ENCODE results near the gene CDRT4.
"Not testable (repeated sequence)": the region's sequence is repeated elsewhere in the genome, so short reads cannot be mapped to it uniquely, and the experiment has no call there.

The CDRT4 gene
- 0.36 to 0.44 reads per million in 2 donors for total RNA-seq

DNA sequence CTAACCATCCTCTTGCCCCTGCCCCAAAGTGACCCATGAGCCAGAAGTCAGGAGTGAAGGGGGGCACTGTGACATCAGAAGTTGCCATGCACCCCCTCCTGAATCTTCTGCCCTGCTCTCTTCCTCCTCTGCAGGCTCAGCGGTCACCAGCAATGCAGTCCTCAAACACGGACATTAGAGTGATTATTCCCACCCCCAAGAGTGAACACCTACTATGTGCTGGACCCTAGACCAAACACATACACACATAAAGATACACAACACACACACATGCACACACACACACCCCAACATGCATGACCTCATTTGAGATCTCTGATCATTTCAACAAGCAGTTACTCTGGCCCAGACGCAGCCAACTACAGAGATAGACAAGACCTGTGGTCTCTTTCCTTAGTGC is at the start of gene CDRT4:
TSS of gene CDRT4 (minus strand) at position 30 of the 400 bp plus-strand sequence. CDS start 27,383 bp downstream, outside the sequence.
- DNase-seq, result no peak

GRCh38 chr17:15516150-15516549 is 48.7 kb upstream of the CDRT4 start:
- DNase-seq, result no peak

- DNase-seq, result no peak
Measured at GRCh38 chr17:15514469-15514868, 47.0 kb upstream of the CDRT4 start.

DNA sequence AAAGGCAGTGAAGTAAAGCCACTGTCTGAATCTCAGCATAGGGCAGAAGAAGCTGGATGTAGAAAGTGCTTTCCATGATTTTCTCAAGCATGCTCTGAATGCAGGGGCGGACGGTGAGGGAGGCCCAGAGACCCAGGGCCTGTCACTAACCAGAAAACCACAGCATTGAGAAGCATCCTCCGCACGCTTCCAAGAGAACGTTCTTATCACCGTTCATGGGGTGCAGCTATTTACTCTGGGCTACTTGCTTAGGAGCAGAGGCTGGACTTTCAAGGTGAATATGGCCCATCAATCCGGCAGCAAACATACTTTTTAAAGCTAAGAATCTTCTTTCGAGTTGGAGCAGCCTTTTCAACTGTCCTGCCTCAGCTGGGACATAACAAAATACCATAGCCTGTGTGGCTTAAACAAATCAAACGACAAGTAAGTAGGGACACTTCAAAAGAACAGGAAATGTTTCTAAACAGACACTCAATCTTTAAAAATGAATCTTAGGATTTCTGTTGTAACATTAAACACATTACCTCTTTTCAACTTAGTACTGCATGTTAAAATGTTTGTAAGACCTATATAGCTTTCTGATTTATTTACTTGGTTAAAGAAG is 46.5 kb upstream of the CDRT4 start:
- DNase-seq, result no peak

GRCh38 chr17:15513058-15513791 is 45.8 kb upstream of the CDRT4 start:
- DNase-seq, result no peak

DNA sequence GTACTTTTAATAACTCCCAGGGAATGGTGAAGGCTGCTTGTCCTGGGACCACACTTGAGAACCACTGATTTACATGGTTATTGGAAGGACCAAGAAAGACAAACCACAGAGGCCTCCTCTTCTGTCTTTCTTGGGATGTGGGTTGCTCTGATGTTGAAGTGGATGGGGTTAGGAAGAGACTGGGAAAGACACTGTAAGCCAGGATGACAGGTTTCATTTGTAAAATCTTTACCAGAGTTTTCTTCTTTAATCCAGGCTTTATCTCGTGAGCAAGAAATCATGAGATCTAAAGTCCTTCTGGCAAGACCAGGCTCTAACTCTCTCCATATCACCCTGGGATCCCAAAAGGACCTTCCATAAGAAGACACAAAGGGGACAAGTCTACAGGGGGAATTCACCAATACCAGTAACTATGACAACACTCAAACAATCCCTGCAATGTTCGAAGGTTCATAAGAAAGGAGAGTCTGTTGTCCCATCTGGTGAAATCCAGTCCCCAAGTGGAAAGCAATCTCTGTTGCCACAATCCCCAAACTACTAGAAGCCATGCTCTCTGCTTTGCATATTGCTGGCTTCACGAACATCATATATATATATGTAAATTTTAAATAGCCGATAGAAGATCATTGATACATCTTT is 44.8 kb upstream of the CDRT4 start:
- DNase-seq, result no peak

- no peak for DNase-seq
Measured at GRCh38 chr17:15511142-15511541, 43.7 kb upstream of the CDRT4 start.

GRCh38 chr17:15510361-15510760 is 42.9 kb upstream of the CDRT4 start:
- DNase-seq, result no peak

GRCh38 chr17:15509095-15509494 is 41.7 kb upstream of the CDRT4 start:
- no peak for DNase-seq

- no peak for DNase-seq
Measured at GRCh38 chr17:15508466-15508865, 41.0 kb upstream of the CDRT4 start.

- no peak for DNase-seq
Measured at GRCh38 chr17:15507896-15508295, 40.5 kb upstream of the CDRT4 start.

DNA sequence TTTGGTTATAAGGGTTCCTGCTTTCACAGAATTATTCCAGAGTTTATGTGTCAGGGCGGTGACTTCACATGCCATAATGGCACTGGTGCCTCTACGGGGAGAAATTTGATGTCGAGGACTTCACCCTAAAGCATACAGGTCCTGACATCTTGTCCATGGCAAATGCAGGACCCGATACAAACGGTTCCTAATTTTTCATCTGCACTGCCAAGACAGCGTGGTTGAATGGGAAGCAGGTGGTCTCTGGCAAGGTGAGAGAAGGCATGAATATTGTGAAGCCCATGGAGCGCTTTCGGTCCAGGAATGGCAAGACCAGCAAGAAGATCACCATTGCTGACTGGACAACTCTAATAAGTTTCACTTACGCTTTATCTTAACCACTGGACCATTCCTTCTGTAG is 39.6 kb upstream of the CDRT4 start:
- DNase-seq, result no peak

- DNase-seq, result not testable (repeated sequence)
Measured at GRCh38 chr17:15505708-15506107, 38.3 kb upstream of the CDRT4 start.

- DNase-seq, result no peak
Measured at GRCh38 chr17:15503731-15504130, 36.3 kb upstream of the CDRT4 start.

DNA sequence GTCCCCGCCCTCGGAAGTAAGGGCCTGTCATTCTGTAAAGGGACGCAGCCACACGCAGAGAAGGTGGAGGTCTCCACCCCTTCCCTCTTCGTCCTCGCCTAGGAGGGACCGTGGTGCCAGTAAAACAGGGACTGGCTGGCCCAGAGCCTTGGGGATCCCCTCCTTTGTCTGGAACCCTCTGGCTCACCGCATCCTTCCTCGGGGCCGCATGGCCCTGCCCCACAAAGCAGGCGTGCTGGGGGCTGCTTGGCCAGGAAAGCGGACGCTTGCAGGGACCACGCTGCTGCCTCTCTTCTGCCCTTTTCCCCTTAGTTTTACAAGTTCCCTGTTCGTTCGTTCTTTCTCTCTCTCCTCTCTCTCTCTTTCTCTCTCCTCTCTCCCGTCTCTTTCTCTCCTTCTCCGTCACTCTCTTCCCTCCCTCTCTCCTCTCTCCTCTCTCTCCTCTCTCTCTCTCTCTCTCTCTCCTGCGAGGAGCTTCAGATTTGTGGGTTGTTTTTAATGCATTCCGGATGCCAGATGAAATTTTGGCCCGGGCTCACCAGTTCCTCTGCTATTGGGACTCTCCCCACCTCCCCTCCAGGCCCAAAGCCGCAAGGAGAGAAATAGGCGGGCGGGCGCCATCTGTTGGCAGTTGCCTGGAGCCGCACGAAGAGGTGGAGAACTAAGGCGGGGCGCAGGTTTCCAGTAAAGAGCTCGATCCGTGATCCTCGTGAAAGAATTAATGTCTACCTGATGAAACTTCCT is 35.1 kb upstream of the CDRT4 start:
- no peak for DNase-seq

DNA sequence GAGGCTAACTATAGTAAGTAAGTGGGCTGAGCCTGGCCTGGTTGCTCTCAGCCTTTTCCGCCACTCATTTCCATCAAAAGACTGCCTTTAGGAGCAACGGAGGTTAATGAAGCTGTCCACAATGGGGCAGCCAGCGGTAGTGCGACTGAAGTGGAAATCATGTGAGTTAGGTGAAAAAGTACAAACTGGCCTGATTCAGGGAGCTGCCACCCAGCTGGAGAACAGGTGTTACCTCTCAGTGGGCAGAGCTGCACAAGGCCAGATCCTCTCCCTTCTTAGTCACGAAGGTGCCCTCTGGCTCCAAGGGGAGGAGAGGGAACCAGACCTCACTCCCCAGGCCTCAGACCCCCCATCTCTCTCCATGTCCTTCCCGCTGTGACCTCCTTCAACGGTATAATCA is 34.4 kb upstream of the CDRT4 start:
- no peak for DNase-seq

DNA sequence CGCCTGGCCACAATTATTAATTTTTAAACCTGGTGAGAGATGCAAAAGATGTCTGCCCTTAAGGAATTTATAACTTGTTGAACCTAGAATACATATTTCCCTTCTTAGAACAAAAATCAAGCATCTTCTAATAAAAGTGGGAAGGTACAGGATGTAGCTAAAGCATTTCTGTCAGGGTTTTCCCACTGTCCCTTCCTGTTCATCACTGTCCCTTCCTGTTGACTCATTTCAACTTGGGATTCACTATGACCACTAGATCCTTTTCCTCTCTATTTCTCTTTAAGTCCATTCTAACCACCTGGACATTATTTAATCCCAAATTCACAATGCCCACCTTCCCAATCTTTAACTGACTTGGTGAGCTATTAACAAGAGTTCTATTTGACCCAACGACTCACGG is 33.9 kb upstream of the CDRT4 start:
- no peak for DNase-seq

GRCh38 chr17:15498107-15498506 is 30.7 kb upstream of the CDRT4 start:
- no peak for DNase-seq

DNA sequence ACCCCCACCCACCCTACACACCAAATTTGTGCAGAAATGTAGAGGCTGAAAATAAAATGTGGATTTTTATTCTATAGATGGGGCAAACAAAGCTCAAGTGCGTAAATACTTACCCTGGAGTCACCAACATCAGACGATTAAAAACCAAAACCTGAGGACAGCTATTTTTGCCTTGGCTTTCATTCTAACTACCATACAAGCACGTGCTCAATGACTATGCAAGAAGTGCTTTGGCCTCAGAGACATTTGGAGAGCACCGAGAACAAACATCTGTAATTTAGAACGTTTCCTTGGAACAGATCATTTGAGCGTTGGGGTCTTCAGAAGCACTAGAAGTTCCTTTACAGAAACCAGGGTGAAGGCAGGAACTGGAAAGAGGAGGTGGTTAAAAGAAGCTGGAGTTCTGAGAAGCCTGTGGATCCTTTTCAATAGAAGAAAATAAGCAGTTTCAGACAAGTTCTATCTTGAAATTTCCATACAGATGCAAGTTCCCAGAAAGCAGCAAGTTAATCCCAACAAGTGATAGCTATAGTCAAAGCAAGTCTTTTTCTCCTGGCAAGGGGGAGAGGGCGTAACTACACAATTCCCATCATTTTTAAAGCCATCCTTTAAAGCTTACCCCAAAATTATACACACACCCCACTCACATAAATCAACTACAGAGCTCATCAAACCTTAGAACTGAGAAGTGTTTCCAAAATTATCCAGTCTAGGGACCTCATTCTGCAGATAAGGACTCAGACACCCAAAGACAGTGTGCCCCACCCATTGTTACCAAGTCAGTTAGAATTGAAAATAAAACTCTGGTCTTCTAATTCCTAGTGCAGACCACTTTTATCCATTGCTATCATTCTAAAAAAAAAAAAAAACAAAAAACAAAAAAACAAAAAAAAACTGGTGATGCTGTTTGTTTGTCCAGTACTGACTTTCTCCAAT is 29.6 kb upstream of the CDRT4 start:
- DNase-seq, result no peak

- no peak for DNase-seq
Measured at GRCh38 chr17:15494821-15495220, 27.4 kb upstream of the CDRT4 start.

GRCh38 chr17:15493693-15494035 is 26.2 kb upstream of the CDRT4 start:
- DNase-seq, result no peak

Measured in activated gamma-delta T cell (primary cell).